ENCODE results near the gene AHSP.
"Not testable (repeated sequence)": the region's sequence is repeated elsewhere in the genome, so short reads cannot be mapped to it uniquely, and the experiment has no call there.

The AHSP gene

GRCh38 chr16:31502981-31503380 lies 24.7 kb upstream of the AHSP start:
- DNase-seq (ENCODE audit: low read depth), result no peak
- no peak overlapping the region for H3K4me3 ChIP-seq (ENCODE audit: low read depth, low read length)
- TF ChIP-seq MYC (IDR thresholded peaks at IDR 0.05; ENCODE audit: low read depth, low read length), result no peak
- no peak for TF ChIP-seq CTCF (IDR thresholded peaks at IDR 0.05; ENCODE audit: low read depth, low read length)
- TF ChIP-seq POLR2A (IDR thresholded peaks at IDR 0.05; ENCODE audit: extremely low read depth, insufficient read length), result no peak
- TF ChIP-seq, protein P1, sequence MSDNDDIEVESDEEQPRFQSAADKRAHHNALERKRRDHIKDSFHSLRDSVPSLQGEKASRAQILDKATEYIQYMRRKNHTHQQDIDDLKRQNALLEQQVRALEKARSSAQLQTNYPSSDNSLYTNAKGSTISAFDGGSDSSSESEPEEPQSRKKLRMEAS (IDR thresholded peaks at IDR 0.05; ENCODE audit: low read depth, low read length), result no peak

DNA sequence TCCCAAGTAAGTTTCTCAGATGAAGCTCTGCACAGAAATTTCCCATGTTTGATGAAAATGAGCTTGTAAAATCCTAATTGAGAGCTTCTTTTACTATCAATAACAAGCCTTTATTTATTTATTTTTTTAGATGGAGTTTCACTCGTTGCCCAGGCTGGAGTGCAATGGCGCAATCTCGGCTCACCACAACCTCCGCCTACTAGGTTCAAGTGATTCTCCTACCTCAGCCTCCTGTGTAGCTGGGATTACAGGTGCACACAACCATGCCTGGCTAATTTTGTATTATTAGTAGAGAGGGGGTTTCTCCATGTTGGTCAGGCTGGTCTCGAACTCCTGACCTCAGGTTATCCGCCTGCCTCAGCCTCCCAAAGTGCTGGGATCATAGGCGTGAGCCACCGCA lies 24.1 kb upstream of the AHSP start:
- H3K4me3 ChIP-seq (ENCODE audit: low read depth, low read length); DNase-seq (ENCODE audit: low read depth): not testable (repeated sequence)

GRCh38 chr16:31504159-31504558 lies 23.5 kb upstream of the AHSP start:
- TF ChIP-seq CTCF (IDR thresholded peaks at IDR 0.05; ENCODE audit: low read depth, low read length) (no peak), POLR2A (IDR thresholded peaks at IDR 0.05; ENCODE audit: extremely low read depth, insufficient read length) (no peak), MYC (IDR thresholded peaks at IDR 0.05; ENCODE audit: low read depth, low read length) (no peak)
- TF ChIP-seq, protein P1 (IDR thresholded peaks at IDR 0.05; ENCODE audit: low read depth, low read length), result no peak
- H3K4me3 ChIP-seq (ENCODE audit: low read depth, low read length), result no peak overlapping the region
- no peak for DNase-seq (ENCODE audit: low read depth)

- TF ChIP-seq POLR2A (IDR thresholded peaks at IDR 0.05; ENCODE audit: extremely low read depth, insufficient read length) (no peak), CTCF (IDR thresholded peaks at IDR 0.05; ENCODE audit: low read depth, low read length) (no peak), MYC (IDR thresholded peaks at IDR 0.05; ENCODE audit: low read depth, low read length) (no peak)
- TF ChIP-seq, protein P1 (IDR thresholded peaks at IDR 0.05; ENCODE audit: low read depth, low read length), result no peak
Observed at GRCh38 chr16:31505483-31505882, 22.2 kb upstream of the AHSP start.

DNA sequence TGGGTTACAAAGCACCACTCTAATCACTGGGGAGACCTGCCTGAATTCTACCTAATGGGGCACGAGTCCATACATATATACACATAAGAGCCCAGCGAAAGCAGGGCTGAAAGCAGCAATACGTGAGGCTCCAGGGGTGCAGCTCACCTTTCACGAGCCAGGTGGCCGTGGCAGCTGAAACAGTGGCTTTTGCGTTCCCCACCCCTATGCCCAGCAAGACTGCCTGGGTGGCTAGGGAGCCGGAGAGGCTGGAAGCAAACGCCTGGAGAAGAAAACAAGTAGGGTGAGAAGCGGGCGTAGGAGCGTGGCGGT lies 20.1 kb upstream of the AHSP start:
- H3K4me3 ChIP-seq (ENCODE audit: low read depth, low read length), result peak overlapping the region; percentile 91
- DNase-seq (ENCODE audit: low read depth), result no peak
- TF ChIP-seq, protein P1 (IDR thresholded peaks at IDR 0.05; ENCODE audit: low read depth, low read length), result no peak
- TF ChIP-seq CTCF (IDR thresholded peaks at IDR 0.05; ENCODE audit: low read depth, low read length) (no peak), MYC (IDR thresholded peaks at IDR 0.05; ENCODE audit: low read depth, low read length) (no peak), POLR2A (IDR thresholded peaks at IDR 0.05; ENCODE audit: extremely low read depth, insufficient read length) (no peak)

More at GRCh38 chr16:31505483-31505882, 22.2 kb upstream of the AHSP start:
- DNase-seq (ENCODE audit: low read depth), result peak; percentile 28
- H3K4me3 ChIP-seq (ENCODE audit: low read depth, low read length), result no peak overlapping the region

- peak; percentile 93 for DNase-seq (ENCODE audit: low read depth)
- peak; percentile 78 for TF ChIP-seq MYC (IDR thresholded peaks at IDR 0.05; ENCODE audit: low read depth, low read length)
- no peak for TF ChIP-seq CTCF (IDR thresholded peaks at IDR 0.05; ENCODE audit: low read depth, low read length)
- TF ChIP-seq, protein P1 (IDR thresholded peaks at IDR 0.05; ENCODE audit: low read depth, low read length), result peak; percentile 80
- peak; percentile 88 for TF ChIP-seq POLR2A (IDR thresholded peaks at IDR 0.05; ENCODE audit: extremely low read depth, insufficient read length)
- H3K4me3 ChIP-seq (ENCODE audit: low read depth, low read length), result peak within 1 kb of the TSS; percentile 91
Observed at GRCh38 chr16:31507929-31508705, 19.6 kb upstream of the AHSP start, which contains the start of gene RUSF1. RUSF1 (minus strand) TSS chr16:31508391; CDS start chr16:31508373, 18 bp downstream.
